GM12892 (cell line): Measurements from ENCODE around the gene GPR156.

Experiments used
- POLR2A ChIP-seq: IDR thresholded peaks from 2 replicates; pipeline ENCODE4 v1.6.1; 2011; ENCODE audit warnings: low read depth, low read length, control low read depth
- POLR2AphosphoS5 ChIP-seq: IDR thresholded peaks from 2 replicates; pipeline ENCODE4 v1.6.1; 2011; ENCODE audit warnings: low read depth, low read length, control low read depth

- TF ChIP-seq POLR2AphosphoS5 (no peak), POLR2A (no peak)
Measured at GRCh38 chr3:120182613-120183511, 102.2 kb downstream of the GPR156 start.
